NB4 (cell line): ENCODE measurements around the gene MOGAT3.
A peak's percentile ranks its signal among the peaks of the same experiment; 100 is the strongest.

Experiments used
- CTCF ChIP-seq: IDR thresholded peaks from one replicate; pipeline ENCODE4 v1.5.1; 2012; ENCODE audit warnings: low read depth, low read length
- MYC ChIP-seq: IDR thresholded peaks from 2 replicates; pipeline ENCODE4 v1.6.1; 2011; ENCODE audit warnings: low read depth, low read length
- POLR2A ChIP-seq: IDR thresholded peaks from 2 replicates; pipeline ENCODE4 v1.6.1; 2011; ENCODE audit warnings: mild to moderate bottlenecking; ENCODE audit not compliant: insufficient read length; ENCODE audit errors: extremely low read depth

- TF ChIP-seq CTCF (peak; percentile 22), POLR2A (no peak), MYC (no peak)
These were observed 16.1 kb upstream of the MOGAT3 start for GRCh38 chr7:101216860-101217387.
